Measurements from ENCODE around the gene TMEM256.

DNA sequence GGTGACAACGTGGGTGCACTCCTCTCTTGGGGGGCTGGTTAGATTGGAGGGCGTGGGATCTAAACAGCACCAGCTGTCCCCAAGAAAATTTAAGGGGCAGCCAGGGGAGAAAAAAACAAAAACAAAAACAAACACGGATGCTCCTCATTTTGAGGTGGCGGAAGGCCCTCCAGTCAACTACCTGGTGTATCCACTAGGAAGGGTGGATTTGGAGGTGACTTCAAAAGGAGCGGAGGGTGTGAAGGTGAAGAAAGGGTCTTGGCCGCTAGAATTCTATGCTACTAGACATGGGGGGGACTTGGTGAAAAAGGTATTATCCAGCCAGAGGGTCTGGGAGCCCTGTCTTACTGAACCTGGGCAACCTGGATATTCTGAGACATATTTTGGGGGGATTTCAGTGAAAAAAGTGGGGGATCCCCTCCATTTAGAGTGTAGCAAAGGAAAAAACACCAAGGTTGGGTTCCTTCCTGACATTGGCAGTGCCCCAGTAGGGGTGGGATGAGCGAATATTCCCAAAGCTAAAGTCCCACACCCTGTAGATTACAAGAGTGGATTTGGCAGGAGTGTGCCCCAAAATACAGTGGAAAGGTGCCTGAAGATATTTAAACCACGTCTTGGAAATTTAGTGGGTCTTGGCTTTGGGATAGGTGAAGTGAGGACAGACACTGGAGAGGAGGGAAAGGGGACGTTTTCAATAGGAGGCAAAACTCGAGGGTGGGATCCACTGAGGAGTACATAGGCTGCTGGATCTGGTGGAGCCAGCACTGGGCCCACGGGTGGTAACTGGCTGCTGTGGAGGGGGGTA, 35.0 kb upstream of the TMEM256 start:
- TF ChIP-seq, protein P1, sequence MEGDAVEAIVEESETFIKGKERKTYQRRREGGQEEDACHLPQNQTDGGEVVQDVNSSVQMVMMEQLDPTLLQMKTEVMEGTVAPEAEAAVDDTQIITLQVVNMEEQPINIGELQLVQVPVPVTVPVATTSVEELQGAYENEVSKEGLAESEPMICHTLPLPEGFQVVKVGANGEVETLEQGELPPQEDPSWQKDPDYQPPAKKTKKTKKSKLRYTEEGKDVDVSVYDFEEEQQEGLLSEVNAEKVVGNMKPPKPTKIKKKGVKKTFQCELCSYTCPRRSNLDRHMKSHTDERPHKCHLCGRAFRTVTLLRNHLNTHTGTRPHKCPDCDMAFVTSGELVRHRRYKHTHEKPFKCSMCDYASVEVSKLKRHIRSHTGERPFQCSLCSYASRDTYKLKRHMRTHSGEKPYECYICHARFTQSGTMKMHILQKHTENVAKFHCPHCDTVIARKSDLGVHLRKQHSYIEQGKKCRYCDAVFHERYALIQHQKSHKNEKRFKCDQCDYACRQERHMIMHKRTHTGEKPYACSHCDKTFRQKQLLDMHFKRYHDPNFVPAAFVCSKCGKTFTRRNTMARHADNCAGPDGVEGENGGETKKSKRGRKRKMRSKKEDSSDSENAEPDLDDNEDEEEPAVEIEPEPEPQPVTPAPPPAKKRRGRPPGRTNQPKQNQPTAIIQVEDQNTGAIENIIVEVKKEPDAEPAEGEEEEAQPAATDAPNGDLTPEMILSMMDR (IDR thresholded peaks at IDR 0.05; ENCODE audit: low read depth, low read length, missing input control) = no peak
- TF ChIP-seq TAF1 (conservative IDR thresholded peaks at IDR 0.05) = no peak
